Measurements from ENCODE around the gene TFCP2.

GRCh38 chr12:51152953-51153352 is 20.0 kb downstream of the TFCP2 start:
- no peak for TF ChIP-seq CTCF (IDR thresholded peaks at IDR 0.05)
- TF ChIP-seq POLR2AphosphoS5 (IDR thresholded peaks at IDR 0.05; ENCODE audit: insufficient read depth in 1 of 2, low read depth in 1 of 2): no peak
